GM12892 (cell line): ENCODE measurements around the gene IGF1R.

Source experiments
- POLR2A ChIP-seq: IDR thresholded peaks from 2 replicates; pipeline ENCODE4 v1.6.1; 2011; ENCODE audit warnings: low read depth, low read length, control low read depth
- POLR2AphosphoS5 ChIP-seq: IDR thresholded peaks from 2 replicates; pipeline ENCODE4 v1.6.1; 2011; ENCODE audit warnings: low read depth, low read length, control low read depth
- TAF1 ChIP-seq: IDR thresholded peaks from 2 replicates; pipeline ENCODE4 v1.6.1; 2011; ENCODE audit warnings: low read depth, mild to moderate bottlenecking, control low read depth, low read length, borderline replicate concordance

- TF ChIP-seq POLR2A, result no peak
- TF ChIP-seq TAF1, result no peak
- no peak for TF ChIP-seq POLR2AphosphoS5
These were observed 87.0 kb downstream of the IGF1R start for GRCh38 chr15:98735304-98735703.
